Skeletal muscle cell (primary cell): Measurements from ENCODE around the gene VTI1A.
A peak's percentile ranks its signal among the peaks of the same experiment; 100 is the strongest.
"Not testable (repeated sequence)": the region's sequence is repeated elsewhere in the genome, so short reads cannot be mapped to it uniquely, and the experiment has no call there.

Experiments
- DNase-seq: peaks from one replicate; pipeline ENCODE4 v3.0.0-alpha.2; 2010; ENCODE audit warnings: low read depth
- H3K4me3 ChIP-seq: 2 replicates; pipeline ENCODE4 v1.5.1; 2011; ENCODE audit warnings: low read depth, mild to moderate bottlenecking, control low read depth, low read length, moderate library complexity

The VTI1A gene

GRCh38 chr10:112857493-112857892, 410.5 kb downstream of the VTI1A start:
- H3K4me3 ChIP-seq, result no peak overlapping the region
- no peak for DNase-seq

DNA sequence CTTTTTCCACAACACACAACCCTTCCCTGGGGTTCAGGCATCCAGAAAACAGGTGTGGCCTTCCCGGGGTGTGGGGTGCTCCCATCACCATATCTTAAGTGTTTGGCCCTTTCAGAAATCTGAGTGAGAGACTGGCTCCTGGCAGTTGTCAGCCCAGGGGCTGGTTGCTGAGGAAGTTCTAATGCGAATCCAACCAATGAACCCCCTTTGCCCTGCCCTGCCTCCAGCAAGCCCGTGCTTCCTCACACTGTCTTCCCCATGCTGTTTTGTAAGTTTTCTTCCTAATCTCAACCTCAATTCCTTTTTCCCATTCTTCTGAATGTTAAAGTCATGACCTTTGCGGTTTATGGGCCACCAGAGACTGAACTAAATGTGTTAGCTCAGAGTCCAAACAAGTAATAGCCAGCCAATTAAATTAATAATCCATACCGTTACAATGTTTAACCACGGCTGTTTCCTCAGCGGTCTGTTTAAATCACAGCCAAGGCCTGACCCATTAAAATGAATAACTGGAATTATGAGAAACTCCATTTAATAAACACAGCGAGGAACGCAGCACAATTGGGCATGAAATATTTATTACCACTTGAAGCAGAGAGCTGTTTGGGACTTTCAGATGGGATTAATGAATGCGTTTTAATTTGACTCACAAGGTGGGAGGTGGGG, 412.1 kb downstream of the VTI1A start:
- H3K4me3 ChIP-seq, result no peak overlapping the region
- DNase-seq, result peak; percentile 6

GRCh38 chr10:112859793-112860192, 412.8 kb downstream of the VTI1A start:
- DNase-seq, result no peak
- no peak overlapping the region for H3K4me3 ChIP-seq

- not testable (repeated sequence) for H3K4me3 ChIP-seq, DNase-seq
Observed at GRCh38 chr10:112863461-112863860, 416.4 kb downstream of the VTI1A start.
